Measurements from ENCODE around the gene WWC2. TPM values are rescaled to one million over a fixed set of nuclear protein-coding genes. Genes with fewer than 3 reads are reported as not detected.

WWC2 gene
- total RNA-seq, 4 donors from 2014 or later, result 6.6 to 79.7 (median 9.4) TPM

GRCh38 chr4:183180621-183181020 lies 81.6 kb downstream of the WWC2 start:
- no peaks in the 10 kb centered on the region for H3K36me3 ChIP-seq
- in situ Hi-C loops (cut with MboI; ENCODE audit: low pct_ligation_motif_present in 1 of 4, low pct_unique_long_range_greater_than_20kb in 1 of 4, low sequenced_read_pairs in 3 of 4), result no loop called here
- H3K27ac ChIP-seq, result no peak overlapping the region
- 83 to 85% methylated on average over 4 of the region's 4 CpGs for WGBS, 2 donors (ENCODE audit: low coverage in 1 of 2)
- no peak for DNase-seq
- intact Hi-C loops (cut with DNase I; ENCODE audit: low total_unique reads), result no loop called here
- peaks cover 0 to 5% (median 0%) of the 10 kb centered on the region in 4 donors for H3K4me1 ChIP-seq
- H3K27me3 ChIP-seq, result no peaks in the 10 kb centered on the region
- no peak for TF ChIP-seq POLR2AphosphoS5 (IDR thresholded peaks at IDR 0.05)
- TF ChIP-seq POLR2A (IDR thresholded peaks at IDR 0.05), result no peak
- no peak for TF ChIP-seq CTCF (IDR thresholded peaks at IDR 0.05)
- no peak for TF ChIP-seq EP300 (IDR thresholded peaks at IDR 0.05; ENCODE audit: low read depth)
- no peaks in the 10 kb centered on the region for H3K9me3 ChIP-seq
- no peak overlapping the region for H3K4me3 ChIP-seq

DNA sequence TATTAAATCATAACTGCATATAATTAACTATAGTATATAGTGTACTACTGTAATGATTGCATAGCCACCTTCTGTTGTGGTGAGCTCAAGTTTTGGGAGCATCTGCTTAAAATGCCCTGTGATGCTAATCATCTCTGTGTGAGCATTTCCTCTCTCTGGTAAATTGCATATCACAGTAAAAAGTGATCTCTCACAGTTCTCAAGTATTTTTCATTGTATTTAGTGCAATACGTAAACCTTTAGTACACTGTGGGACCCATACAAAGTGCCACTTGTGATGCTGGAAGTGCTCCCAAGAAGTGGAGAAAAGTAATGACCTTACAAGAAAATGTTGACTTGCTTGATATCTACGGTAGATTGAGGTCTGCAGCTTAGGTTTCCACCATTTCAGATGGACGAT lies 82.0 kb downstream of the WWC2 start:
- in situ Hi-C loops (cut with MboI; ENCODE audit: low pct_ligation_motif_present in 1 of 4, low pct_unique_long_range_greater_than_20kb in 1 of 4, low sequenced_read_pairs in 3 of 4), result no loop called here
- Histone ChIP-seq H3K36me3 (no peaks in the 10 kb centered on the region), H3K4me3 (no peak overlapping the region), H3K9me3 (no peaks in the 10 kb centered on the region), H3K27me3 (no peaks in the 10 kb centered on the region), H3K27ac (no peak overlapping the region), H3K4me1 (peaks cover 0 to 2% (median 0%) of the 10 kb centered on the region in 4 donors)
- DNase-seq, result no peak
- TF ChIP-seq CTCF (IDR thresholded peaks at IDR 0.05), result no peak
- TF ChIP-seq EP300 (IDR thresholded peaks at IDR 0.05; ENCODE audit: low read depth), result no peak
- TF ChIP-seq POLR2AphosphoS5 (IDR thresholded peaks at IDR 0.05), result no peak
- TF ChIP-seq POLR2A (IDR thresholded peaks at IDR 0.05), result no peak
- 83 to 85% methylated on average over 3 of the region's 3 CpGs for WGBS, 2 donors (ENCODE audit: low coverage in 1 of 2)
- intact Hi-C loops (cut with DNase I; ENCODE audit: low total_unique reads), result no loop called here

DNA sequence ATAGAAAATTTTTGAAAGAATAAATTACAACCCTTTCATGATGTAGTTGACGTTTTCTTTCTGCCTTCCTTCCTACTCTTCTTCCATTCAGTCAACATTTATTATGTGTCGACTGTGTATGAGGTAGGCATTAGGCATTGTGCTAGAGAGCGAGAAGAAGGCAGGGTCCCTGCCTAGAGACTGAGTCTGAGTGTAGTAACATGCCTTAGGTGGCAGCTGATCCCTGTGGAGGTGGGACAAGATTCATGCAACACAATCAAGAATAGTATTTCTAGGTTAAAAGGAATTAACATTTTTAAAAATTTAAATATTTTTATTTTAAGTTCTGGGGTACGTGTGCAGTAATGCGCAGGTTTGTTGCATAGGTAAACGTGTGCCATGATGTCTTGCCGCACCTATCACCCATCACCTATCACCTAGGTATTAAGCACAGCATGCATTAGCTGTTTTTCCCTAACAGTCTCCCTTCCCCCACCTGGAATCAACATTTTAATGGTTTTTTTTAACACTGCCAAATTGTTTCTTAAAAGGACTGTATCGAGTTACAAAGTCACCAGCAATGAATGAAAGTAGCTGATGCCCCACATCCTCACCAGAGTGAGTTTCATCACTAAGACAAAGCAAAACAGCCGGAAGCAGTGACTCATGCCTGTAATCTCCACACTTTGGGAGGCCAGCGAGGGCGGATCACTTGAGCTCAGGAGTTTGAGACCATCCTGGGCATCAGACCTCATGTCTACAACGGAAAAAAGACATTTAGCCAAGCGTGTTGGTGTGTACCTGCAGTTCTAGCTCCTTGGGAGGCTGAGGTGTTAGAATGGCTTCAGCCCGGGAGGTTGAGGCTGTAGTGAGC lies 84.0 kb downstream of the WWC2 start:
- intact Hi-C loops (cut with DNase I; ENCODE audit: low total_unique reads), result no loop called here
- TF ChIP-seq CTCF (IDR thresholded peaks at IDR 0.05) (no peak), POLR2AphosphoS5 (IDR thresholded peaks at IDR 0.05) (no peak), EP300 (IDR thresholded peaks at IDR 0.05; ENCODE audit: low read depth) (no peak), POLR2A (IDR thresholded peaks at IDR 0.05) (no peak)
- H3K27me3 ChIP-seq, result no peaks in the 10 kb centered on the region
- DNase-seq, result no peak
- WGBS, 2 donors (ENCODE audit: low coverage in 1 of 2), result 66 to 82% methylated on average over 7 to 14 of the region's 14 CpGs
- in situ Hi-C loops (cut with MboI; ENCODE audit: low pct_ligation_motif_present in 1 of 4, low pct_unique_long_range_greater_than_20kb in 1 of 4, low sequenced_read_pairs in 3 of 4), result no loop called here
- no peak overlapping the region for H3K4me3 ChIP-seq
- no peaks in the 10 kb centered on the region for H3K9me3 ChIP-seq
- H3K4me1 ChIP-seq, result no peaks in the 10 kb centered on the region
- no peaks in the 10 kb centered on the region for H3K36me3 ChIP-seq
- no peak overlapping the region for H3K27ac ChIP-seq

DNA sequence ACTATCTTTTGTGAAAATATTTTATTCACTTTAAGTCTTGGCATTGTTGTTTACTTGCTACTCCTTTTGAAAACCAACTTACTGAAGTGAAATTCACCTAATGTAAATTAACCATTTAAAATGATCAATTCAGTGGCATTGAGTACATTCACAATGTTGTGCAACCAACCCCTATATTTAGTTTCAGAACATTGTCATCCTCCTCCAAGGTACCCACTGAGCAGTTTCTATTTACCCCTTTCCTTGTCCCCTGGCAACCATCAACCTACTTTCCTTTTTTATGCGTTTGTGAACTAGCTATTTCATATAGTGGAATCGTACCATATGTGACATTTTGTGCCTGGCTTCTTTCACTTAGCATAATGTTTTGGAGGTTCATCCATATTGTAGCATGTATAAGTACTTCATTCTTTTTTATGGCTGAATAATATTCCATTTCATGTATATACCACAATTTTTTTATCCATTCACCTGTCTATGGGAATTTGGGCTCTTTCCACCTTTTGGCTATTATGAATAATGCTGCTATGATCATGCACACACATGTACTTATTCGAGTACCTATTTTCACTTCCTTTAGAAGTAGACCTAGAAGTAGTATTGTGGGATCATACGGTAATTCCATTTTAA lies 85.0 kb downstream of the WWC2 start:
- DNase-seq, result no peak
- WGBS, 2 donors (ENCODE audit: low coverage in 1 of 2), result 91 to 94% methylated on average over 4 of the region's 4 CpGs

More for the DNA sequence above, 85.0 kb downstream of the WWC2 start:
- intact Hi-C loops (cut with DNase I; ENCODE audit: low total_unique reads), result no loop called here
- in situ Hi-C loops (cut with MboI; ENCODE audit: low pct_ligation_motif_present in 1 of 4, low pct_unique_long_range_greater_than_20kb in 1 of 4, low sequenced_read_pairs in 3 of 4), result no loop called here
- Histone ChIP-seq H3K4me3 (no peak overlapping the region), H3K27me3 (no peaks in the 10 kb centered on the region), H3K36me3 (no peaks in the 10 kb centered on the region), H3K4me1 (no peaks in the 10 kb centered on the region), H3K27ac (no peak overlapping the region), H3K9me3 (no peaks in the 10 kb centered on the region)
- no peak for TF ChIP-seq CTCF (IDR thresholded peaks at IDR 0.05)
- no peak for TF ChIP-seq EP300 (IDR thresholded peaks at IDR 0.05; ENCODE audit: low read depth)
- TF ChIP-seq POLR2AphosphoS5 (IDR thresholded peaks at IDR 0.05), result no peak
- TF ChIP-seq POLR2A (IDR thresholded peaks at IDR 0.05), result no peak
